HepG2 (cell line): ENCODE measurements around the gene CYTH1. TPM values are rescaled to one million over a fixed set of nuclear protein-coding genes. Genes with fewer than 3 reads are reported as not detected.

Source experiments
- CCAR2 ChIP-seq: fragments of 200-400 bp; formaldehyde crosslinking; optimal IDR thresholded peaks from 2 replicates; pipeline ENCODE3; 2018; ENCODE audit warnings: low read depth, mild to moderate bottlenecking, low read length, moderate library complexity
- DNMT3B ChIP-seq: conservative IDR thresholded peaks from 2 replicates; pipeline ENCODE4 v1.6.1; 2016; ENCODE audit warnings: missing biosample characterization, control low read depth
- ERF ChIP-seq: IDR thresholded peaks from 2 replicates; pipeline ENCODE4 v1.6.1; 2018; ENCODE audit warnings: missing biosample characterization, missing genetic modification reagents
- FOXP1 ChIP-seq, 2 experiments: fragments of 450-650 bp in 1 of 2; IDR thresholded peaks; 2 replicates each; pipeline ENCODE4 v1.6.1; 2017 to 2018; ENCODE audit warnings: antibody characterized with exemption in 1 of 2
- HNF1A ChIP-seq, 2 experiments: sonication (generic) in 1 of 2; formaldehyde crosslinking in 1 of 2; IDR thresholded peaks; 2 replicates each; pipeline versions ENCODE4 v1.4.0 to v1.6.1; 2016 to 2020; ENCODE audit warnings: borderline replicate concordance in 1 of 2, low read depth in 1 of 2, mild to moderate bottlenecking in 1 of 2, missing genetic modification reagents in 1 of 2
- MTA3 ChIP-seq: sonication (generic); formaldehyde crosslinking; IDR thresholded peaks from 2 replicates; pipeline ENCODE4 v1.4.0; 2020; ENCODE audit warnings: missing genetic modification reagents
- RARG ChIP-seq: sonication (generic); formaldehyde crosslinking; IDR thresholded peaks from 2 replicates; pipeline ENCODE4 v1.4.0; 2020; ENCODE audit warnings: low read depth, mild to moderate bottlenecking, missing genetic modification reagents
- RBM39 ChIP-seq: fragments of 200-400 bp; formaldehyde crosslinking; IDR thresholded peaks from one replicate; pipeline ENCODE4 v1.6.1; 2018; ENCODE audit warnings: antibody characterized with exemption, mild to moderate bottlenecking, low read depth, low read length; ENCODE audit not compliant: poor library complexity, severe bottlenecking
- RXRB ChIP-seq: IDR thresholded peaks from 2 replicates; pipeline ENCODE4 v1.6.1; 2016; ENCODE audit warnings: borderline replicate concordance, missing genetic modification reagents, missing compliant biosample characterization
- SALL1 ChIP-seq: sonication (generic); formaldehyde crosslinking; IDR thresholded peaks from 2 replicates; pipeline ENCODE4 v1.8.0; 2022; ENCODE audit warnings: mild to moderate bottlenecking, missing genetic modification reagents
- SPEN ChIP-seq: sonication (generic); formaldehyde crosslinking; IDR thresholded peaks from 2 replicates; pipeline ENCODE4 v1.5.1; 2020; ENCODE audit warnings: low read depth, mild to moderate bottlenecking, missing genetic modification reagents
- ZNF646 ChIP-seq: sonication (generic); formaldehyde crosslinking; IDR thresholded peaks from 2 replicates; pipeline ENCODE4 v1.9.0; 2021; ENCODE audit warnings: mild to moderate bottlenecking, missing genetic modification reagents
- ZNF678 ChIP-seq: sonication (generic); formaldehyde crosslinking; IDR thresholded peaks from 2 replicates; pipeline ENCODE4 v1.4.0; 2020; ENCODE audit warnings: mild to moderate bottlenecking, missing genetic modification reagents
- ZSCAN12 ChIP-seq: sonication (generic); formaldehyde crosslinking; IDR thresholded peaks from 2 replicates; pipeline ENCODE4 v1.9.0; 2021; ENCODE audit warnings: mild to moderate bottlenecking, missing genetic modification reagents
- polyA plus RNA-seq, 8 experiments: library from polyadenylated mRNA; depleted of rRNA in 3 of 8; stranded (reverse) in 7 of 8; unstranded in 1 of 8; fragments of >200 nt; fragmentation: Illumina TruSeq in 4 of 8; extraction: Trizol in 4 of 8; gene quantifications; 2 replicates each; pipeline versions ENCODE4 v1.2.1 to v1.2.3, GENCODE V29; 2011 to 2016; ENCODE audit warnings: low read depth in 4 of 8, missing spikeins in 1 of 8, mixed read lengths in 1 of 8; ENCODE audit not compliant: insufficient read depth in 1 of 8
- total RNA-seq, 5 experiments: library from RNA; depleted of rRNA; stranded (reverse); fragments of >200 nt; fragmentation: Illumina TruSeq; extraction: Trizol; gene quantifications; 2 replicates each; pipeline ENCODE4 v1.2.3, GENCODE V29; 2016; ENCODE audit warnings: low read depth in 1 of 5
- TF ChIP-seq, protein P1 (sequence below): sonication (generic); formaldehyde crosslinking; conservative IDR thresholded peaks from 2 replicates; pipeline ENCODE4 v1.4.0; 2020; ENCODE audit warnings: missing genetic modification reagents
- TF ChIP-seq, protein P2 (sequence below): sonication (generic); formaldehyde crosslinking; IDR thresholded peaks from 2 replicates; pipeline ENCODE4 v1.8.0; 2022; ENCODE audit warnings: missing genetic modification reagents, low read depth, mild to moderate bottlenecking, borderline replicate concordance

CYTH1 gene
- total and polyA plus RNA-seq, 2 of the 13 experiments (the other 11 are each of a cell fraction or from before 2014, with no cell fraction given) = 20.1 to 48.9 TPM

GRCh38 chr17:78650093-78650715, 131.9 kb downstream of the CYTH1 start (continued):
- TF ChIP-seq ZNF646 (CRISPR knock-in tag) = no peak
- TF ChIP-seq, protein P1, sequence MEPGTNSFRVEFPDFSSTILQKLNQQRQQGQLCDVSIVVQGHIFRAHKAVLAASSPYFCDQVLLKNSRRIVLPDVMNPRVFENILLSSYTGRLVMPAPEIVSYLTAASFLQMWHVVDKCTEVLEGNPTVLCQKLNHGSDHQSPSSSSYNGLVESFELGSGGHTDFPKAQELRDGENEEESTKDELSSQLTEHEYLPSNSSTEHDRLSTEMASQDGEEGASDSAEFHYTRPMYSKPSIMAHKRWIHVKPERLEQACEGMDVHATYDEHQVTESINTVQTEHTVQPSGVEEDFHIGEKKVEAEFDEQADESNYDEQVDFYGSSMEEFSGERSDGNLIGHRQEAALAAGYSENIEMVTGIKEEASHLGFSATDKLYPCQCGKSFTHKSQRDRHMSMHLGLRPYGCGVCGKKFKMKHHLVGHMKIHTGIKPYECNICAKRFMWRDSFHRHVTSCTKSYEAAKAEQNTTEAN (CRISPR knock-in tag) = peak; percentile 72; the same call in 1 of the 2 replicates
- no peak for TF ChIP-seq RARG (CRISPR knock-in tag)
- peak; percentile 57; the same call in 1 of the 2 replicates for TF ChIP-seq HNF1A (IDR thresholded peaks at IDR 0.05; ENCODE audit: low read depth)
- peak; percentile 90; the same call in 1 of the 2 replicates for TF ChIP-seq HNF1A (CRISPR knock-in tag; IDR thresholded peaks at IDR 0.05; ENCODE audit: borderline replicate concordance)
- no peak; the same call in 1 of the 2 replicates for TF ChIP-seq ZSCAN12
- peak; percentile 91 for TF ChIP-seq FOXP1 (IDR thresholded peaks at IDR 0.05)
- peak; percentile 97 for TF ChIP-seq FOXP1 (CRISPR knock-in tag; IDR thresholded peaks at IDR 0.05)
- TF ChIP-seq CCAR2 = peak; percentile 61
- peak; percentile 71; the same call in 1 of the 2 replicates for TF ChIP-seq SPEN (CRISPR knock-in tag)
- TF ChIP-seq ERF (CRISPR knock-in tag) = peak; percentile 89
- TF ChIP-seq DNMT3B (CRISPR knock-in tag) = peak; percentile 88; the same call in 1 of the 2 replicates
- TF ChIP-seq RXRB (CRISPR knock-in tag) = peak; percentile 96
- TF ChIP-seq, protein P2, sequence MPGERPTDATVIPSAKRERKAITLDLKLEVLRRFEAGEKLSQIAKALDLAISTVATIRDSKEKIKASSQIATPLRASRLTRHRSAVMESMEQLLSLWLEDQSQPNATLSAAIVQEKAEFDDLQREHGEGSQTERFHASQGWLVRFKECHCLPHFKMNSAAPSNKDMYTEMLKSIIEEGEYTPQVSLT (CRISPR knock-in tag) = no peak
- TF ChIP-seq ZNF678 = no peak
- no peak for TF ChIP-seq MTA3 (CRISPR knock-in tag)
- TF ChIP-seq RBM39 = no peak
- TF ChIP-seq SALL1 (CRISPR knock-in tag) = peak; percentile 97
